C4-2B (cell line): ENCODE measurements around the gene USP6NL.

Experiments used
- H3K27ac ChIP-seq: fragments of 450-650 bp; 2 replicates; pipeline ENCODE4 v1.5.1; 2017
- ZFX ChIP-seq: fragments of 450-650 bp; IDR thresholded peaks from 2 replicates; pipeline ENCODE4 v1.6.1; 2017
- TF ChIP-seq, protein P1 (sequence below): fragments of 450-650 bp; conservative IDR thresholded peaks from 2 replicates; pipeline ENCODE4 v1.5.1; 2017; ENCODE audit warnings: mild to moderate bottlenecking

USP6NL gene

DNA sequence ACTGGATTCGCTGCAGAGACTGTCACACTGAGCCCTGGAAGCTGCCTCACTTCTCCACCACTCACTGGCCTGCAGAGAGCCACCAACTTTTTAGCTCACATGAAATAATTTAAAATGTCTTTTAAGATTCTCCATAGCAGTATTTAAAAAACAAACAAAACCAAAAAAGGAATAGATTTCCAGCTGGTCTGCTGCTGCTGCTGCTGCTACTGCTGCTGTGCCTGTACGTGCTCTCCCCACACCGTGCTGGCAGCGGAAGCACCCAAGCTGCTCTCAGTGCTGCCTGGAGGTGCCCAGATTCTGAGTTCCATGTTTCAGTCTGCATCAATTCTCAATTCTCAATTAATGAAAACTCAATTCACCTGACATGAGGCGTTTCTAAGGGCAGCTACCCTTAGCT lies 146.0 kb downstream of the USP6NL start:
- TF ChIP-seq ZFX = no peak
- TF ChIP-seq, protein P1, sequence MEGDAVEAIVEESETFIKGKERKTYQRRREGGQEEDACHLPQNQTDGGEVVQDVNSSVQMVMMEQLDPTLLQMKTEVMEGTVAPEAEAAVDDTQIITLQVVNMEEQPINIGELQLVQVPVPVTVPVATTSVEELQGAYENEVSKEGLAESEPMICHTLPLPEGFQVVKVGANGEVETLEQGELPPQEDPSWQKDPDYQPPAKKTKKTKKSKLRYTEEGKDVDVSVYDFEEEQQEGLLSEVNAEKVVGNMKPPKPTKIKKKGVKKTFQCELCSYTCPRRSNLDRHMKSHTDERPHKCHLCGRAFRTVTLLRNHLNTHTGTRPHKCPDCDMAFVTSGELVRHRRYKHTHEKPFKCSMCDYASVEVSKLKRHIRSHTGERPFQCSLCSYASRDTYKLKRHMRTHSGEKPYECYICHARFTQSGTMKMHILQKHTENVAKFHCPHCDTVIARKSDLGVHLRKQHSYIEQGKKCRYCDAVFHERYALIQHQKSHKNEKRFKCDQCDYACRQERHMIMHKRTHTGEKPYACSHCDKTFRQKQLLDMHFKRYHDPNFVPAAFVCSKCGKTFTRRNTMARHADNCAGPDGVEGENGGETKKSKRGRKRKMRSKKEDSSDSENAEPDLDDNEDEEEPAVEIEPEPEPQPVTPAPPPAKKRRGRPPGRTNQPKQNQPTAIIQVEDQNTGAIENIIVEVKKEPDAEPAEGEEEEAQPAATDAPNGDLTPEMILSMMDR = no peak

DNA sequence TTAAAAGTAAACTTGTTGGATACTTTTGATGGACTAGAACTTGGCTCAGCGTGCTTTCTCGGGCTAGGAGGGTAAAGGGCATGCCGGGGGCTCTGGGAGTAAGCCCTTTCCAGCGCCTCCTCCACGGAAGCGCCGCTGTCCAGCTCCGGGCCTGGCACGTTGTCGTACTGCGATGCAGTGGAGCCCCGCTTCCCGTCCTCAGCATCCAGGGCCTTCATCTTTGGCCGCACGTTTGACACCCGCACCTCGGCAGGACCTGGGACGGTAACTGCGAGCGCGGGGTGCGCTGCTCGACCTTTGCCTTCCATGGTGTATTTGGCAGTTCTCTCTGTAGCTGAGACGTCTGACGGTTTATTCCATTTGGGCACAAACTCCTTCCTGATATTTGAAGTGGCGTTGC lies 148.3 kb downstream of the USP6NL start:
- no peak overlapping the region for H3K27ac ChIP-seq
- TF ChIP-seq, protein P1 = no peak
- no peak for TF ChIP-seq ZFX

More for the DNA sequence above, 146.0 kb downstream of the USP6NL start:
- H3K27ac ChIP-seq = no peak overlapping the region

DNA sequence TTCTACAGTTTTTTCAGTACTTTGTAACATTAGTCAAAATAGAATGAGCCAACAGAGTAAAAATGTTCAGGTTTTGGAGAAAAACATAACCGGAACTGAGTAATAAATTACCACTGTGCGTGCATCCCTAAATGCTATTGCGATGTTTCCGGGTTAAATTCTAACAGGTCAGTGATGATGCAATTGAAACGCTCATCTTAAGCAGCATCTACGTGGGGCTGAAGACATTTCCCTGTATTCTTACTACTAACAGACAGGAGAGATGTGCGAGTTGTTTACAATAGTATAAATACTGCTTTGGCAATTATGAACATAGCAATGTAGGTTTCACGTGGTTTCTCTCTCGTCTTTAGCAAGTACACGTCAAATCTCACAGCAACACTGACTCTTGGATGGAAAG lies 149.4 kb downstream of the USP6NL start:
- TF ChIP-seq, protein P1 = no peak
- H3K27ac ChIP-seq = no peak overlapping the region

DNA sequence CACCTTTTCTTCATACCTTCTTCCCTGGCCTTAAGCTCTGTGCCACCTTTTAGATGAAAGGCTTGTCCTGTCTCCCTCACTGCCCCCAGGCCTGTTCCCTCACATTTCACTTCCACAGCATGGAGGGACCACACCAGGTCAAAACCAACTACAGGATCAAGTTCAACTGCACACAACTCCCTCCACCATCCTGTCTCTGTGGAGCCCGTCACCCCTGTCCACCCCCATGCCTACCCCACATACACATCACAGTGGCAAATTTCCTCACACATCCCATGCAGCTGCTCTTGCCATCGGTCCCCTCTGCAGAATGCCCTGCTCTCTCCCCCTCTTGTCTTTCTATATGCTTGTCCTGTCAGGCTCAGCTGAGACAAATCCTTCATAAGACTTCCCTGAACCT lies 154.1 kb downstream of the USP6NL start:
- TF ChIP-seq, protein P1 = no peak
- no peak for TF ChIP-seq ZFX
- no peak overlapping the region for H3K27ac ChIP-seq

DNA sequence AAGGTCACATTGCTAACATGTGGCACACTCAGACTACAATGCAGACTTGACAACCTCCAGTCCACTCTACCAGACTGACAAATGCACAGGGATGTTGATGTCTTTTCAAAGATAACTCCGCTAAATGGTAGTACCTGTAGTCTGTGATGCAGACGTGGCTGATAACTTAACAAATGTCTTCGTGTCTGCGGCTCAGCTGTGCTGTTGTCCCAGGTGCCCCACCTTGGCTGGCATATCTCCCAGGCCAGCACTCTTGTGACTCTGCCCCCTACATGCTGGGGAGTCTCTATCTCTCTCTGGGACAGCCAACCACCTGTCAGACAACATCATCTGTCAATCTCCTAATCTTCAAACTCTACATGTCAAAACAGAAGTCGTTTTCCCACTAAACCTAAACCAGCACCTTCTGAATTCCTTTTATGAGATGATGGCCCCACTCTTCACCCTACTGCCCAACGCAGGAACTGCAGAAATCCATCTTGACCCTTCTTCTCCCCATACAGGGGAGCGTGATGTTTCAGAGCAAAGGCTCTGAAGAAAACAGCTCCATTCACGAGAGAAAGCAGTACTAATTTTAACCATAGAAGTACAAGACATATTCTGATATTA lies 156.4 kb downstream of the USP6NL start:
- TF ChIP-seq ZFX = no peak
- TF ChIP-seq, protein P1 = no peak; the same call in 1 of the 2 replicates
- H3K27ac ChIP-seq = no peak overlapping the region

DNA sequence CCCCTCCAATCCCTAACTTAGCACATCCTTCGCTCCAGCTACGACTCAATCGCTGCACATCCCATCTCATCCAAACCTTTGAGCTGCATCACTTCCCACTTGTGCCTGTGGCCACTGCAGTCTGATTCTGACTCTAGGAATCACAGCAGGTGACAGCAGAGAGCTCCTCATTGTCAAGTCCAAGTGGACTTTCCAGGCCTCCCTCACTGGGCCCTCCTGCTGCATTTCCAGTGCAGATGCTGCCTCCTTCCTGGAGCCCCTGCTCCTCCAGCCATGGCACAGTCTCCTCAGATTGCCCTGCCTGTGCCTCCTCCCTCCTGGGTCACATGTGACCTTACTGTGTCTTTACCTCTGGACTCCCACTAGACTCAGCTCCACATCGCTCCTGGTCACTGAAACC lies 157.3 kb downstream of the USP6NL start:
- H3K27ac ChIP-seq = no peak overlapping the region
- TF ChIP-seq ZFX = no peak
- TF ChIP-seq, protein P1 = no peak

DNA sequence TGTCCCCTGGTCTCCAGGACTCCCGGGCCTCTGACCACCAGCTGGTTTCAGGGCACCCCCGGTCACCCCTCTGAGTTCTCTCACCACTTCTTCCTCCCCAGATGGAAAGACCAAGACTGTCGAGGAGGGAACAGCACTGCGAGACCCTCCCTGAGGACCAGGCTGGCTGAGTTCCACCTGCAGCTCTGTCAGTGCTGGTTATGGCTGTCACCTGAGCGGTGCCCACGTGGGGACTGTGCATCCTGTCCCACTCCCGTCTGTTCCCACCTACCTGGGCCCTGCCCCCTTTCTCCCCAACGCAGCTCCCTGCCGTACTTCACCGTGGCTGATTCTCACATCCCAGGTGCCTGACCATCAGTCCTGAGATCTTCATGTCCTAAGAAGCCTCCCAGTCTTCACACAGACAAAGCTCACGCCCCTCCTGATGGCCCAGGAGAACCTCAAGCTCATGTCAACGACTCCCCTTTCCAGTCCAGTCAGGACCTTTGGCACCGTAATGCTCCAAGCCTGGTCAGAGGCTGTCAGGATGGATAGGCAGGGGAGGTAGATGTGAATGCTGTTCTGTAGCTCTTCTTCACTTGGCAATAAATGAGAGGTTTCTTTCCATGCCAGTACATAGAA lies 159.7 kb downstream of the USP6NL start:
- H3K27ac ChIP-seq = no peak overlapping the region
- TF ChIP-seq, protein P1 = no peak
